ENCODE measurements around the gene HEY2.
A peak's percentile ranks its signal among the peaks of the same experiment; 100 is the strongest.

- TF ChIP-seq CTCF (conservative IDR thresholded peaks at IDR 0.05 in 1 of 2, IDR thresholded peaks at IDR 0.05 in 1 of 2; ENCODE audit: low read depth in 1 of 2, low read length in 2 of 2) (peak; percentile 59 to 82), EZH2 (IDR thresholded peaks at IDR 0.05; ENCODE audit: low read length, missing control alignments) (no peak)
These were observed 41.9 kb downstream of the HEY2 start for GRCh38 chr6:125791151-125791819.
